Fibroblast of skin of right quadriceps (primary cell): Measurements from ENCODE around the gene RAB5IF.
"Not testable (repeated sequence)": the region's sequence is repeated elsewhere in the genome, so short reads cannot be mapped to it uniquely, and the experiment has no call there.

Experiments used
- DNase-seq: peaks from one replicate; pipeline ENCODE4 v3.0.0-alpha.2; 2013

Gene RAB5IF

GRCh38 chr20:36605399-36606157 is at the start of gene RAB5IF:
Gene RAB5IF (plus strand): TSS chr20:36605779. CDS start chr20:36605952, 173 bp downstream.
- peak; percentile 98 for DNase-seq

- no peak for DNase-seq
Observed at GRCh38 chr20:36562724-36563123, 42.9 kb upstream of the RAB5IF start.

GRCh38 chr20:36563374-36563773 is 42.2 kb upstream of the RAB5IF start:
- no peak for DNase-seq

GRCh38 chr20:36564078-36564725 is 41.4 kb upstream of the RAB5IF start:
- DNase-seq, result not testable (repeated sequence)

- DNase-seq, result not testable (repeated sequence)
Observed at GRCh38 chr20:36564726-36565121, 40.9 kb upstream of the RAB5IF start.

- DNase-seq, result no peak
Observed at GRCh38 chr20:36565520-36565919, 40.1 kb upstream of the RAB5IF start.

- peak; percentile 53 for DNase-seq
Observed at GRCh38 chr20:36569847-36570429, 35.6 kb upstream of the RAB5IF start.

GRCh38 chr20:36571564-36572504 is 33.7 kb upstream of the RAB5IF start:
- DNase-seq, result no peak

- DNase-seq, result peak; percentile 46
Observed at GRCh38 chr20:36572701-36573102, 32.9 kb upstream of the RAB5IF start.

- peak; percentile 93 for DNase-seq
Observed at GRCh38 chr20:36573103-36573797, 32.3 kb upstream of the RAB5IF start, which contains the start of gene TGIF2. Gene TGIF2 (plus strand): TSS chr20:36573597. CDS start chr20:36578775, 5,178 bp downstream.

- peak; percentile 22 for DNase-seq
Observed at GRCh38 chr20:36573798-36574365, 31.7 kb upstream of the RAB5IF start.

GRCh38 chr20:36574366-36575135 is 31.0 kb upstream of the RAB5IF start:
- peak; percentile 42 for DNase-seq

GRCh38 chr20:36576081-36576445 is 29.5 kb upstream of the RAB5IF start:
- no peak for DNase-seq

GRCh38 chr20:36578356-36579041 is 27.1 kb upstream of the RAB5IF start:
- no peak for DNase-seq

- peak; percentile 19 for DNase-seq
Observed at GRCh38 chr20:36579996-36580545, 25.5 kb upstream of the RAB5IF start.

- DNase-seq, result no peak
Observed at GRCh38 chr20:36582322-36582721, 23.3 kb upstream of the RAB5IF start.

GRCh38 chr20:36582821-36583220 is 22.8 kb upstream of the RAB5IF start:
- no peak for DNase-seq

- no peak for DNase-seq
Observed at GRCh38 chr20:36584018-36584481, 21.5 kb upstream of the RAB5IF start.

- peak; percentile 82 for DNase-seq
Observed at GRCh38 chr20:36585410-36586125, 20.0 kb upstream of the RAB5IF start.
